Measurements from ENCODE around the gene GGA1. TPM values are rescaled to one million over a fixed set of nuclear protein-coding genes. Genes with fewer than 3 reads are reported as not detected.

Gene GGA1
- total RNA-seq, 1 experiment from 2014 or later = 99.2 TPM

GRCh38 chr22:37566329-37566837 is 42.3 kb upstream of the GGA1 start:
- no TSS peak for BruUV-seq (replicated peaks)

GRCh38 chr22:37566903-37567798 is 41.5 kb upstream of the GGA1 start:
- ChIA-PET CTCF (interaction anchor here (0.7 to 4.9 kb wide), 11 partner anchors 18 to 881 kb away, joined by 3 to 52 read pairs (median 6); no protein-coding TSS in a partner anchor), POLR2A (ENCODE audit: unreplicated experiment) (interaction anchor here (0.6 to 0.7 kb wide), 3 partner anchors 41 to 791 kb away, joined by 3 to 14 read pairs (median 4); partner anchors contain the start of genes GGA1 and IFT27)
- intact Hi-C loops (cut with micrococcal nuclease; ENCODE audit: unreplicated experiment) = loop anchor here (1.0 to 5.0 kb wide), 6 partner anchors 22 to 250 kb away; no protein-coding TSS in a partner anchor
- H4K20me1 ChIP-seq (ENCODE audit: insufficient read depth) = peaks cover 47% of the 10 kb centered on the region
- H3K9me3 ChIP-seq (ENCODE audit: insufficient read depth, low read depth) = no peaks in the 10 kb centered on the region
- H3F3A ChIP-seq (ENCODE audit: insufficient read depth, low read depth) = peaks cover 87% of the 10 kb centered on the region
- peaks cover 13% of the 10 kb centered on the region; the same call in 1 of the 2 replicates for H3K36me3 ChIP-seq (ENCODE audit: low read depth)
- H2AFZ ChIP-seq = no peak overlapping the region
- H3K4me3 ChIP-seq = no peak overlapping the region
- BruUV-seq (replicated peaks) = no TSS peak
- DNase-seq = peak; percentile 93 to 98
- peak overlapping the region; percentile 81 for H3K27ac ChIP-seq
- peaks cover 91% of the 10 kb centered on the region for H3K4me1 ChIP-seq (replicated peaks; ENCODE audit: insufficient read depth)
- H3K27me3 ChIP-seq (ENCODE audit: insufficient read depth, low read depth) = no peaks in the 10 kb centered on the region
- H3K4me2 ChIP-seq = peak overlapping the region; percentile 39
- TF ChIP-seq CTCF (conservative IDR thresholded peaks at IDR 0.05) (peak; percentile 99), EZH2 (IDR thresholded peaks at IDR 0.05; ENCODE audit: low read depth) (no peak)
- peaks cover 53% of the 10 kb centered on the region for H3K79me2 ChIP-seq (ENCODE audit: low read depth)
- H3K9me2 ChIP-seq (ENCODE audit: insufficient read depth) = no peaks in the 10 kb centered on the region

More at GRCh38 chr22:37566329-37566837, 42.3 kb upstream of the GGA1 start:
- ChIA-PET CTCF (interaction anchor here (1.3 to 4.9 kb wide), 4 partner anchors 21 to 36 kb away, joined by 7 to 52 read pairs (median 20); no protein-coding TSS in a partner anchor), POLR2A (ENCODE audit: unreplicated experiment) (interaction anchor here (0.6 kb wide), 1 partner anchor 330 kb away, joined by 3 read pairs; no protein-coding TSS in a partner anchor)
- H2AFZ ChIP-seq = no peak overlapping the region
- no peak for TF ChIP-seq CTCF (conservative IDR thresholded peaks at IDR 0.05)
- TF ChIP-seq EZH2 (IDR thresholded peaks at IDR 0.05; ENCODE audit: low read depth) = no peak
- H3F3A ChIP-seq (ENCODE audit: insufficient read depth, low read depth) = peaks cover 86% of the 10 kb centered on the region
- peaks cover 94% of the 10 kb centered on the region for H3K4me1 ChIP-seq (replicated peaks; ENCODE audit: insufficient read depth)
- no peaks in the 10 kb centered on the region for H3K9me2 ChIP-seq (ENCODE audit: insufficient read depth)
- H4K20me1 ChIP-seq (ENCODE audit: insufficient read depth) = peaks cover 47% of the 10 kb centered on the region
- intact Hi-C loops (cut with micrococcal nuclease; ENCODE audit: unreplicated experiment) = loop anchor here (5.0 kb wide), 2 partner anchors 109 to 249 kb away; no protein-coding TSS in a partner anchor
- H3K4me2 ChIP-seq = peak overlapping the region; percentile 39
- H3K36me3 ChIP-seq (ENCODE audit: low read depth) = peaks cover 13% of the 10 kb centered on the region; the same call in 1 of the 2 replicates
- H3K4me3 ChIP-seq = no peak overlapping the region
- peak overlapping the region; percentile 81 for H3K27ac ChIP-seq
- no peak for DNase-seq
- no peaks in the 10 kb centered on the region for H3K9me3 ChIP-seq (ENCODE audit: insufficient read depth, low read depth)
- H3K79me2 ChIP-seq (ENCODE audit: low read depth) = peaks cover 61% of the 10 kb centered on the region
- H3K27me3 ChIP-seq (ENCODE audit: insufficient read depth, low read depth) = no peaks in the 10 kb centered on the region

GRCh38 chr22:37568012-37568411 is 40.6 kb upstream of the GGA1 start:
- no peak overlapping the region for H2AFZ ChIP-seq
- H3K4me2 ChIP-seq = peak overlapping the region; percentile 39; the same call in 1 of the 2 replicates
- H3F3A ChIP-seq (ENCODE audit: insufficient read depth, low read depth) = peaks cover 81% of the 10 kb centered on the region
- no peak for TF ChIP-seq CTCF (conservative IDR thresholded peaks at IDR 0.05)
- TF ChIP-seq EZH2 (IDR thresholded peaks at IDR 0.05; ENCODE audit: low read depth) = no peak
- peaks cover 83% of the 10 kb centered on the region for H3K4me1 ChIP-seq (replicated peaks; ENCODE audit: insufficient read depth)
- H3K79me2 ChIP-seq (ENCODE audit: low read depth) = peaks cover 45% of the 10 kb centered on the region
- POLR2A ChIA-PET (ENCODE audit: unreplicated experiment) = interaction anchor here (0.6 kb wide), 1 partner anchor 792 kb away, joined by 3 read pairs; the partner anchor contains the start of gene IFT27
- no peaks in the 10 kb centered on the region for H3K9me3 ChIP-seq (ENCODE audit: insufficient read depth, low read depth)
- no TSS peak for BruUV-seq (replicated peaks)
- H4K20me1 ChIP-seq (ENCODE audit: insufficient read depth) = peaks cover 48% of the 10 kb centered on the region
- H3K27ac ChIP-seq = peak overlapping the region; percentile 4; the same call in 1 of the 2 replicates
- no peaks in the 10 kb centered on the region for H3K9me2 ChIP-seq (ENCODE audit: insufficient read depth)
- intact Hi-C loops (cut with micrococcal nuclease; ENCODE audit: unreplicated experiment) = loop anchor here (5.0 kb wide), 2 partner anchors 111 to 251 kb away; no protein-coding TSS in a partner anchor
- peaks cover 13% of the 10 kb centered on the region; the same call in 1 of the 2 replicates for H3K36me3 ChIP-seq (ENCODE audit: low read depth)
- DNase-seq = no peak
- H3K27me3 ChIP-seq (ENCODE audit: insufficient read depth, low read depth) = no peaks in the 10 kb centered on the region
- H3K4me3 ChIP-seq = no peak overlapping the region
- CTCF ChIA-PET = interaction anchor here (1.2 to 4.9 kb wide), 5 partner anchors 24 to 96 kb away, joined by 3 to 31 read pairs (median 7); no protein-coding TSS in a partner anchor

Data from PC-9 (cell line).